IPS-18c (cell line): ENCODE results near the gene PAFAH1B1.
"Not testable (repeated sequence)": the region's sequence is repeated elsewhere in the genome, so short reads cannot be mapped to it uniquely, and the experiment has no call there.

Experiments
- H3K4me3 ChIP-seq: 2 replicates; pipeline ENCODE4 v1.7.0; 2013; ENCODE audit warnings: low read depth, mild to moderate bottlenecking, low read length, moderate library complexity; ENCODE audit not compliant: insufficient read depth
- H3K9me3 ChIP-seq: one replicate; pipeline ENCODE4 v1.6.1; 2013; ENCODE audit warnings: mild to moderate bottlenecking, low read length, moderate library complexity; ENCODE audit not compliant: control insufficient read depth, insufficient read depth

Gene PAFAH1B1

GRCh38 chr17:2693561-2694380 is 100.3 kb downstream of the PAFAH1B1 start:
- Histone ChIP-seq H3K4me3 (no peak overlapping the region), H3K9me3 (no peaks in the 10 kb centered on the region)

- no peak overlapping the region for H3K4me3 ChIP-seq
- H3K9me3 ChIP-seq: no peaks in the 10 kb centered on the region
Observed at GRCh38 chr17:2694381-2695242, 101.2 kb downstream of the PAFAH1B1 start.

- no peaks in the 10 kb centered on the region for H3K9me3 ChIP-seq
Observed at GRCh38 chr17:2695243-2695960, 101.9 kb downstream of the PAFAH1B1 start.

GRCh38 chr17:2695961-2696760 is 102.7 kb downstream of the PAFAH1B1 start:
- no peaks in the 10 kb centered on the region for H3K9me3 ChIP-seq
- no peak overlapping the region for H3K4me3 ChIP-seq

More at GRCh38 chr17:2695243-2695960, 101.9 kb downstream of the PAFAH1B1 start:
- H3K4me3 ChIP-seq: no peak overlapping the region

GRCh38 chr17:2697611-2698162 is 104.2 kb downstream of the PAFAH1B1 start:
- H3K9me3 ChIP-seq: no peaks in the 10 kb centered on the region
- H3K4me3 ChIP-seq: no peak overlapping the region

GRCh38 chr17:2699216-2699805 is 105.9 kb downstream of the PAFAH1B1 start:
- not testable (repeated sequence) for H3K4me3 ChIP-seq, H3K9me3 ChIP-seq

GRCh38 chr17:2700030-2700490 is 106.6 kb downstream of the PAFAH1B1 start:
- H3K9me3 ChIP-seq: no peaks in the 10 kb centered on the region

GRCh38 chr17:2700491-2701141 is 107.2 kb downstream of the PAFAH1B1 start:
- no peaks in the 10 kb centered on the region for H3K9me3 ChIP-seq
- no peak overlapping the region for H3K4me3 ChIP-seq

More at GRCh38 chr17:2700030-2700490, 106.6 kb downstream of the PAFAH1B1 start:
- no peak overlapping the region for H3K4me3 ChIP-seq

- H3K4me3 ChIP-seq: no peak overlapping the region
- H3K9me3 ChIP-seq: no peaks in the 10 kb centered on the region
Observed at GRCh38 chr17:2701161-2701995, 107.9 kb downstream of the PAFAH1B1 start.

GRCh38 chr17:2701996-2702741 is 108.7 kb downstream of the PAFAH1B1 start:
- H3K9me3 ChIP-seq: no peaks in the 10 kb centered on the region
- no peak overlapping the region for H3K4me3 ChIP-seq

- Histone ChIP-seq H3K9me3 (no peaks in the 10 kb centered on the region), H3K4me3 (no peak overlapping the region)
Observed at GRCh38 chr17:2703181-2703580, 109.7 kb downstream of the PAFAH1B1 start.

GRCh38 chr17:2703606-2704005 is 110.2 kb downstream of the PAFAH1B1 start:
- no peak overlapping the region for H3K4me3 ChIP-seq
- no peaks in the 10 kb centered on the region for H3K9me3 ChIP-seq

GRCh38 chr17:2704031-2704889 is 110.8 kb downstream of the PAFAH1B1 start:
- H3K4me3 ChIP-seq: no peak overlapping the region
- no peaks in the 10 kb centered on the region for H3K9me3 ChIP-seq

GRCh38 chr17:2704890-2705248 is 111.4 kb downstream of the PAFAH1B1 start:
- Histone ChIP-seq H3K9me3 (no peaks in the 10 kb centered on the region), H3K4me3 (no peak overlapping the region)
